GM21723 (cell line): ENCODE data around the gene NFIX.

Experiments used
- ATAC-seq: cut with Tn5 transposase; IDR thresholded peaks from one replicate; pipeline ENCODE4 v1.9.1; 2021; ENCODE audit warnings: mild to moderate bottlenecking, moderate library complexity; ENCODE audit not compliant: unreplicated experiment

Gene NFIX

DNA sequence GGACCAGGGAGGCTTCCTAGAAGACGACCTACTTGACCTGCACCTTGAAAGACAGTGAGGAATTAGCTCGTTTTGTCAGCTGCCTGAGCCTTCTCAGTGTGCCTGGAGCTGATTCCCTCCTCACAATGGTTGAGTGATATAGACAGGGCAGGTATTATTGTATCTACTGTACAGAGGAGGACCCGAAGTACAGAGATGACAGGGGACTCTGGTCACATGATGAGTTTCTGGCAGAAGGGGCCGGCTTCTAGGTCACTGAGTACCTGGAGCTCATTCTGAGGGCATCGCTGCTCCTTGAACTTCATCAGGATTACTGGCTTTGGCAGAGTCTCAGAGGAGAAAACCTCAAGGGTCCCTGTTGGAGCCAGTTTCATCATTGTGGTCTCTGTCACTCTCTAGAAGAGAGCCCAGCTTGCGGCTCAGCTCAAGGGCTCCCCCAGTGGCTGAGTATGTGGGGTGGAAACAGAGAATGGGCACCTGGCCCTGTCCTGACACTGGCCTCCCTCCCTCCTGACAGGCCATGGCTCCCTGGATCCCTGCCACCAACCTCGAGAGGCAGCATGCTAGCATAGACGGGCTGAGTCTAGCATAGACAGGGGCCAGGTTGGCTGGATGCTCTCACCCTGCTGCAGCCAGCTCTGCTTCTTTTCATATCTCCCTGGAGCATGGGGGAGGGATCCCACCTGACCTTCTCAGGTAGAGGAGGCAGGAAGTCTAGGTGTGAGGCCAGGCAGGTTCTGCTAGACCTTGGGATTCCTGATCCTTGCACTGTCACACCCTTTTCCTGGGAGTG, 38.7 kb downstream of the NFIX start:
- no peak for ATAC-seq

DNA sequence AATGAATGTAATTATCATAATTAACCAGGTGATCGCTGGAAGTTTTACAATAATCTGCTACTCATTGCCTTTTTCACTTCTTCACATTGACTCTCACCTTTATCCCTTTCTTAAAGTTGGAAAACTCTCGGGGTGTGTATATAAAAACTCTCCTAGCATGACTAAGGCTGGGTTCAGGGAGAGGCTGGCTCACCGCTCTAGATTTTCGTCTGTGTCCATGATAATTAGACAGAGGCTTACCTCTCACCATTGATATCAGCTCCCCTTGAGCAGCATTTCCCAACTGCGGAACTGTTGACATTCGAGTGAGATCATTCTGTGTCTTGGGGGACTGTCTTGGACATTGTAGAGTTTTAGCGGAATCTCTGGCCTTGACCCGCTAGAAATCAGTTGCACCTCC, 39.4 kb downstream of the NFIX start:
- ATAC-seq: no peak

DNA sequence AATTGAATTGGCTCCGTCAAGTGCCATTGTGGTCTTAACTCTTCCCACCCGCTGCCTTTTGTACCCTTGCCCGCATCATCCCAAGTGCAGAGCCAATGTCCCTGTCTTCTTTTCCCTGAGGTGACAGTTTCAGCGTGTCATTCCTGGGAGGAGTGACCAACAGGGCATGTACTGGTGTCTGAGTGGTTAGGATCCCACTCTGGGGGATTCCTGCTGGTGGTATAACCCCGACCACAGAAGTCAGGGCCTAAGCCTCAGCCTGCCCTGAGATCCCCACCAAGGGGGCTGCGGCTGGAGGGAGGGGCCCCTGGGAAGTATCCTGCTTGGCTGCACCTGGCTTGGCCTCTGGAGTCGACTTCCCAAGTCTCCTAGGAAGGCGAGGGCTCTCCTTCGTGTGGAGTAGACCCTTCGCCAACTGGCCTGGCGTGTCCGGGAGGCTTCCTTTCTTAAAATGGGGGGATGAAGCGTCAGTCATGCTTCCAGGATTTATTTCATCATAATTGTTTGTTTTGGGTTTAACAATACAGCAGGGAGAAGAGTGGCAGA, 40.6 kb downstream of the NFIX start:
- ATAC-seq: no peak

GRCh38 chr19:13036366-13036976, 41.2 kb downstream of the NFIX start:
- ATAC-seq: no peak

GRCh38 chr19:13037161-13037560, 41.9 kb downstream of the NFIX start:
- ATAC-seq: no peak

- ATAC-seq: no peak
Observed at GRCh38 chr19:13037731-13038130, 42.5 kb downstream of the NFIX start.

DNA sequence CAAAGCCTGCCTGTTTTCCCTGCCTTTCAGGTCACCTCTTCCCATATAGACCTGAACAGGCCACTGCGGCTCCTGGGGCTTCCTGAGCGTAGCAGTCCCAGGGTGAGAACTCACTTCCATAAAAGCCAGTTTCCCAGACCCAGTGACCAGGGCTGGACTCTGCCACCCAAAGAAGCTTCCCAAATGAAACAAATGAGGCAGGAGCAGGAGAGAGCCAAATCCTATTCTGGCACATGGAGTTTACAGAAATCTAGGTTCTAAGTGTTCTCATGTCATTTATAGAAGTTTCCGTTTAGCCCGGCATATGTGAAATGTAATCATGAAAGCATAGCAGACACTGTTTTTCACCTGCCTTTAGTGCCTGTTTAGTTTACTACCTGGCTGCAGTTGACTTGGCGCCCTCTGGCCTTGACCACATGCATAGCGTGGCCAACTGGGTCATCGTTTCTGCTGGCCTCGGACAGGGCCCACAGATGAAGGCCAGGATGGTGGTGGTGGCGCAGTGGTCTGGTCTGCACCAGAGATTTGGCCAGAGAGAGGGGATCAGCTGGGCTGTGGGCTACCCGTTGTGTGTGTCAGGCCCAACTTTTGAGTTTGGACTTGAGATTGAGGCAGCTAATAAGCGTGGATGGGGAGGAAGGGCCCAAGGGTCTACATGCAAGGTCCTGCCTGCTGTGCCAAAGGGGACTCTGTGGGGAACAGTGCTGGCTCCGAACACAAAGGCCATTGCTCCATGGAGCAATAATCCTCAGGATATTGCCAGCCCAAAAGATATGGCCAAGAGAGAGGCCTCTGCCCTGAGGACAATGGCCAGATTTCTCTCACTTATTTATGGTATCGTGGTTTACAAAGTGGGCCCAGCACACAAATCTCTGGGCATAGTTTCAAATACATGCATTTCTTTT, 43.3 kb downstream of the NFIX start:
- ATAC-seq: no peak

DNA sequence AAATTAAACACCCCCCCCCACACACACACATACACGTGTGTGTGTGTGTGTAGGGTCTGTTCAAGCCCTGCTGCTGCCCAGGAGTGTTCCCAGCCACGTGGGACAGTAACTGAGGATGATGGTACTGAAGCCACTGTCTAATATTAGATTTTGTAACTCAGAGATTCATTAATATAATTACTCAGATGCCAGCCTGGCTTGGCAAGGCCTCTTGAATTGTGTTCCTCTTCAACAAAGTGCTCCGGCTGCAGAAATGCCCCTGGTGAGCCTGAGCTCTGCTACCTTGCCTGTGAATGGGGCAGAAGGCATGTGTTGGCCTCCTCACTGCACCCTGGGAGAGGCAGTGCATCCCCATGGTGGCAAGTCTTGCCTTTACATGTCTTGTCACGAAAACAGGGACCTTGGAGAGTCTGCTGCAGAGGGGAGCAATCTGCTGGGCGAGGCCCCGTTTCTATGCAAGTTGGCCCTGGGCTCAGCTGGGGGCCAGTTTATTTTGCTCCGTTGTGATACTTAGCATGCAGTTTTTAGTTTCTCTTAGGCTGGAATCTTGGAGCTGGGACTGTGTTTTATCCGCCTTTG, 44.0 kb downstream of the NFIX start:
- no peak for ATAC-seq

GRCh38 chr19:13040232-13040947, 45.1 kb downstream of the NFIX start:
- no peak for ATAC-seq

DNA sequence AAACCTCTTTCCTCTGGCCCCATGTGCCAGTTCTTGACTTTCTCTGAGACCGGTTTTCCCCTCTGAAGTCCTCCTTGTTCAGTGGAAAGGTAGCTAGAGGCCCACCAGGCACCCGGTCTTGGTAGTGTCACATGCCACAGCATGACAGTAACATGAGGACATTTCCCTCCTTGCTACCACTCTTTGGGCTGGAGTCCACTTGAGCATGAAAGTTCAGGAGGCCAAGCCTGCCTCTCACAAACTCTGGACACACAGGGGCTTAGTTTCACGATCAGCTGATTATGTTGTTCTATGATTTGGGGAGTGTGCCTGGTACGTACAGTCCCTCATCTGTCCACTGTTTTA, 45.6 kb downstream of the NFIX start:
- ATAC-seq: no peak

GRCh38 chr19:13042443-13043130, 47.3 kb downstream of the NFIX start:
- ATAC-seq: no peak

DNA sequence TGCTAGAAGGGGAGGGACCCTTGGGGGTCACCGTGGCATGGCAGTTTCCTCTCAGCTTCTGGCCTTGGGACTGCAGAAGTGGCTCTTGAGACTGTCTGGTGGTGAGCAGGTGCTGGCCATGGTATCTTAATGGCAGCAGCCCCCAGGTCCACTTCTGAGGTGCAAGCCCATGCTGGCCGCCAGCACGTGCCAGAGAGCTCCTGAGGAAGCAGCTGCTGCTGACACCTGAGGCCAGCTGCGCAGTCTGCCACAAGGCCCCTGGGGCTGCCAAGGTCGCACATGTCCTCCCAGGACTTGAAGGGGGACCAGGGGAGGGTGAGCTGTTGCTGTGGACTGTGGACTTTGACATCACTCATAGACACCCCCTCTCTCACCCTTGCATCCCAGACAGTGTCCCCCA, 48.0 kb downstream of the NFIX start:
- ATAC-seq: no peak

DNA sequence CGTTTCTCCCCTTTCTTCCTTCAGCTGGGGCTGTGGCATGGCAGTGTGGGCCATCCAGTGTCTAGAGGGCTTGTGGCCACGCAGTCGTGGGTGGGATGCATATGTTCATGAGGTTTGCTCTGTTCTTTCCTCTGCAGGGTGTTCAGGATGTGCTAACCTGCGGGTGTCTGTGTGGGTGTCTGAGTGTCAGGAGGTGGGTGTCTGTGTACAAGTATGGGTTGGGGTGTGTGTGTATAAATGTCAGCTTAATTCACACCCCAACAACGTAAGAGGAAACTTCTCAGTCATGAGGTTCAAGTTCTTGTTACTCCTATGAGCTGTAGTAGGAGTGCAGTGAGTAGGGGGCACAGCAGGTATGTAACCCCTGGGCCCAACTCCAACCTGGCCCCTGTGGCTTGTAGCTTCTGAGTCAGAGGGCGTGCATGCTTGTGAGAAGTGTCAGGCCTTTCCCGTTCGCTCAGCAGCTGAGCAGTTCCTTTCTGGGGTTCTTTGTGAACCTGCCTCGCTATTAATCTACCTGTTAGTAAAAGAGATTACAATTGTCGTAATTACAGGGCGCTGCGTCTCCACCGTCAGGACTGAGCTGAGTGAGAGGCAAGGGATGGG, 49.1 kb downstream of the NFIX start:
- ATAC-seq: no peak

DNA sequence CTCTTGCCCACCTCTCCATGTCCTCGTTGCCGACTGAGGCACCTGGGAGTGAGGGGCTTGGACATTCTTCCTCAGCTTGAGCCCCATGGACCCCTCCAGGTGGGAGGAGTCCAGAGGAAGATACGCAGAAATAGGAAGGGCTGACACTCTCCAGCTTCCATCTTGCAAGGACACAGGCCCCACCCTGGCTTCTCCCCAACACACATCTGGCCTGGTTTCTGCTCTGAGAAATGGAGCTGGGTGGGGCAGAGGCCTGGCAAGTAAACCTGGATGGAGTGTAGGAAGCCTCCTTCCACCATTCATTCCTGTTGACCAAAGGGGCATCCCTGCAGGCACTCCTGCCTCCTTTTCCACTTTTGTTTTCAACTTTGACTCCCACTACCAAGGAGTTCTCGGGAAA, 50.5 kb downstream of the NFIX start:
- no peak for ATAC-seq

DNA sequence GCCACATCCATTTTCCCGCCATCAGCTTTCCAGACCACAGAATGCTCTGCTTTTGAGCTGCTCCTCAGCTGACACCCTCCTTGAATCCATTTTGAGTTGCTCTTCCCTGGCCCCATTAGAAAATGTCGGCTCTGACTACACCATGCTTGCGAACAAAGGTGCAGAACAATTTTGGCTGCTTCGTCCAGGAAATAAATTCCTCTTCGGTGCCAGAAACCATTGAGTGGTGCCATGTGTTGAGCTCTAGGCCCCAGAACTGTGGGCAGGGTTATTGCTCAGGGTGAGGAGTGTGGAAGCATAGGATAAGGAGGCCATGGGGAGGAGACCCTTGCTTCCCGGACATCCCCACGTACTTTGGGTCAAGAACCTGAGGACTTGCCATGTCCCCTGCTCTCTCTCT, 52.1 kb downstream of the NFIX start:
- no peak for ATAC-seq

GRCh38 chr19:13050274-13050673, 55.0 kb downstream of the NFIX start:
- no peak for ATAC-seq

DNA sequence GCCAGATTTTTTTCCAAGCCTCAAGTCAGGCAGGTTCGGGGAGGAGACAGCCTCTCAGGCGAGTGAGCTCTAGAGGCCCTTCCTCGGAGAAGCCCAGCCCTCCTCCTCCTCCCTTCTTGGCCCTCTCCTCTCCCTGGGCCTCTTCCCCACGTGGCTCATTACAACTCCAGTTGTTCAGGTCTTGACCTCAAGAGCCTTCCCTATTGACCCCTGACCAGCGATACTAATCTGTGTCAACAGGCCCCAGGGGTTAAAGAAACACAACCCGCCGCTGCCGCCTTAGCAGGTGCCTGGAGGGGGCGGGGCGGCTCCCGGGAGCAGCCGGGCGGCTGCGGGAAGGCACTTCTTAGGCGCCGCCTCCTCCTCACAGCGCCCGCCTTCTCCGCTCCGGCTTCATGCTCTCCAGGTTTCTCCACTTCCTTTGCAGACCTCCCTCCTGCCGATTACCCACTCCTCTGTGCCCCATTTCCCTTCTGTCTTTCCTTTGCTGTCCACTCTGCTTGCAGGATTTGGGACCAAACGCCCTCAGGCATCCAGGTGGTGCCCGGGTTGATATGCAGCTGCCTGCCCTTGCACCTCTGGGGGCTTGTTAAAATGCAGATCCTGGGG, 56.4 kb downstream of the NFIX start:
- no peak for ATAC-seq

DNA sequence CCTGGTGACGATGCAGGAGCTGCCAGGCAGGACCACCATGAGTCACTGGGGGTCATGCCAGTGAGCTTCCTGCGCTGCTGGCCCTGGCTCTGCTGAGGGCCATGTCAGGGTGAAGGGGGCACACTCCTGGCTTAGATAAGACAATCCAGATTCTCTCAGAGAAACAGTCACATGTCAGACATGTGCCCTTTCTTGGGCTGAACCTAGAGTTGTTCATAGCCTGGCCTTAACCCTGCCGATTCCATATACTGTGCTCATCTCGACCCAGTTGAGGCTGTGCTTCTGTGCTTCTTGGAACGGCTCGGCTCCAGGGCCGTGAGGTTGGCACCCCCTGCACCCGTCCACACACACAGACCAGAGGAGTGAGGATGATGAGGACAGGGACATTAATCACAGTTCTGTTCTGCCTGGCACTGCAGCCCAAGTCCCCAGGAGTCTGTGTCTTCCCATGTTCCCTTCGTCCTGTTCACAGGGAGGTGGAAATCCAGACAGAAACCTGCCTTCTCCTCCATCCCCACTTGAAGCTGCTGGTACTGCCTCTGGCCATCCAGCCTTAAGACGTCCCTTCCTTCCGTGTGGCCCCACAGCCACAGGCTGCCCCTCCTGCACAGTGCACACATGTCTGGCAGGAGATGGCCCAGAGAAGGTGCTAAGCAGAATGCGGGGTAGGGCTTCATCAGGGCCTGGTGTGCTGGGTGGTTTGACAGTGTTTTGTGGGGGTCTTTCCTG, 57.3 kb downstream of the NFIX start:
- ATAC-seq: no peak
